ENCODE measurements around the gene CXCL6. TPM values are rescaled to one million over a fixed set of nuclear protein-coding genes. Genes with fewer than 3 reads are reported as not detected.
A peak's percentile ranks its signal among the peaks of the same experiment; 100 is the strongest.

CXCL6 gene
- polyA plus RNA-seq, 1 experiment: 0.43 TPM

DNA sequence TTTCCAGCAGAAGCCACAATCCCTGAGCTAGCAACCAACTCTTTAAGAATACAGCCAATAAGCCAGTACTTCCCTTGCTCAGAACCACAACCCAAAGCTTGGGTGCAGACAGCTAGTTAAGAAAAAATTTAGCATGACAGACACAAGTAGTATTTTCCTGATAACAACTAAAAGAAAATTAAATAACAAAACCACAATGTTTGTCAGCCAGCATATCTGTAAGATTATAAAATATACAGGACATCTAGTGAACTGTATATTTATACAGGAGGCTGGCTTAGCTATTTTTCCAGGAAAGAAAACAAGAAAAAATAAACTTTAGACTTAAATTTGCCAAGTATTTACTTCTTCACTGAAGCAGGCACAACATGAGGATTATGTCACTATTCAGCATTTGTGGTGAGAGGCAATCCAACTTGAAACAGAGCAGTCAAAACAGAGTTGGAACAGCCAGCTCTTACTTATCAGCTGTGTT, 23.2 kb downstream of the CXCL6 start:
- H3K9me3 ChIP-seq (ENCODE audit: control insufficient read depth, insufficient read depth, low read length): peaks cover 4% of the 10 kb centered on the region; the same call in 1 of the 2 replicates
- ChIA-PET CTCF (interaction anchor here (0.6 to 1.7 kb wide), 10 partner anchors 16 to 275 kb away, joined by 3 to 7 read pairs (median 3); partner anchors contain the start of gene CXCL3), POLR2A (interaction anchor here (0.7 to 1.9 kb wide), 11 partner anchors 9 to 249 kb away, joined by 3 to 9 read pairs (median 4); partner anchors contain the start of gene CXCL1)
- TF ChIP-seq, protein P1, sequence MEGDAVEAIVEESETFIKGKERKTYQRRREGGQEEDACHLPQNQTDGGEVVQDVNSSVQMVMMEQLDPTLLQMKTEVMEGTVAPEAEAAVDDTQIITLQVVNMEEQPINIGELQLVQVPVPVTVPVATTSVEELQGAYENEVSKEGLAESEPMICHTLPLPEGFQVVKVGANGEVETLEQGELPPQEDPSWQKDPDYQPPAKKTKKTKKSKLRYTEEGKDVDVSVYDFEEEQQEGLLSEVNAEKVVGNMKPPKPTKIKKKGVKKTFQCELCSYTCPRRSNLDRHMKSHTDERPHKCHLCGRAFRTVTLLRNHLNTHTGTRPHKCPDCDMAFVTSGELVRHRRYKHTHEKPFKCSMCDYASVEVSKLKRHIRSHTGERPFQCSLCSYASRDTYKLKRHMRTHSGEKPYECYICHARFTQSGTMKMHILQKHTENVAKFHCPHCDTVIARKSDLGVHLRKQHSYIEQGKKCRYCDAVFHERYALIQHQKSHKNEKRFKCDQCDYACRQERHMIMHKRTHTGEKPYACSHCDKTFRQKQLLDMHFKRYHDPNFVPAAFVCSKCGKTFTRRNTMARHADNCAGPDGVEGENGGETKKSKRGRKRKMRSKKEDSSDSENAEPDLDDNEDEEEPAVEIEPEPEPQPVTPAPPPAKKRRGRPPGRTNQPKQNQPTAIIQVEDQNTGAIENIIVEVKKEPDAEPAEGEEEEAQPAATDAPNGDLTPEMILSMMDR (IDR thresholded peaks at IDR 0.05; ENCODE audit: low read depth, low read length): no peak
- no peak overlapping the region for H3K4me3 ChIP-seq (ENCODE audit: low read depth, low read length)
- peak; percentile 74 for DNase-seq (ENCODE audit: low read depth, low spot score)
- no peaks in the 10 kb centered on the region for H3K27me3 ChIP-seq (ENCODE audit: control insufficient read depth, insufficient read depth, low read length)
- H3K27ac ChIP-seq (ENCODE audit: low read depth, low read length): no peak overlapping the region

DNA sequence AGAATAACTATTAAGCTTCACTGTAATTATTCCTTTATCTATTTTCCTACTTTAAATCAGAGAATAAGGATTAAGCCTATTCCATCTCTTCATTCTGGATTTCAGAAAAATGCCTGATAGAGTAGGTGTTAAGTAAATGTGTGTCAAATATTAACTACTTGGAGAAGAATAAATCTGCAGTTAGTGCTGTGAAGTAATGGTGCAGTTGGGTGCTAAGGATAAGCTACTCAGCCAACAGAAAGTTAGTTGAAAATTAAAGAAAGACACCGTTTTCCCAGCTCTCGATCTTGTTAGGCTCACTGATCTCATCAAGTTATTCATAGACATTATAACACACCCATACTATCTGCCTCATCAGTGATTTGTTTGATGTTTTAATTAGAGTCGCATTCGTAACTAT, 23.7 kb downstream of the CXCL6 start:
- no peak for DNase-seq (ENCODE audit: low read depth, low spot score)
- Histone ChIP-seq H3K27me3 (ENCODE audit: control insufficient read depth, insufficient read depth, low read length) (no peaks in the 10 kb centered on the region), H3K9me3 (ENCODE audit: control insufficient read depth, insufficient read depth, low read length) (peaks cover 4% of the 10 kb centered on the region; the same call in 1 of the 2 replicates), H3K4me3 (ENCODE audit: low read depth, low read length) (no peak overlapping the region), H3K27ac (ENCODE audit: low read depth, low read length) (no peak overlapping the region)
- ChIA-PET CTCF (interaction anchor here (0.8 to 1.7 kb wide), 5 partner anchors 17 to 198 kb away, joined by 3 to 7 read pairs (median 4); no protein-coding TSS in a partner anchor), POLR2A (interaction anchor here (0.7 to 1.9 kb wide), 10 partner anchors 9 to 249 kb away, joined by 3 to 9 read pairs (median 6); partner anchors contain the start of gene CXCL1)
- TF ChIP-seq, protein P1 (IDR thresholded peaks at IDR 0.05; ENCODE audit: low read depth, low read length): no peak

DNA sequence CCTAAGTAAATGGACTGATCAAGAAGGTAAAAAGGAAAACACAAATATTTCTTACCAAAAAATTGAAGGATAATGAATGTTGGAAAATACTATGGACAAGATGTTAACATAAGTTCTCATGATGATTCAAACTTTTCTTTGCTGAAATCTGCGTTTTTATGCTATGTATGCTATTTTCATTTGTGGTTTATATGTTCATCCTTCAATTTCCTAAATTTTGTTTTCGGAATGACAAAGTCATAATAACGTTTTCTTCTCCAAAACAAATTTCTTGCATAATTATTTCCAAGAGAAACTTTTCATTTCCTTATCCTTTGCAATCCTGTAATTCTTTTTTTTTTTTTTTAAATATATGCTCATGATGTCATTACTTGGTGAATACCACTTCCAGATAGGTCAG, 24.4 kb downstream of the CXCL6 start:
- TF ChIP-seq, protein P1 (IDR thresholded peaks at IDR 0.05; ENCODE audit: low read depth, low read length): no peak
- POLR2A ChIA-PET: interaction anchor here (1.9 kb wide), 1 partner anchor 156 kb away, joined by 7 read pairs; no protein-coding TSS in a partner anchor
- Histone ChIP-seq H3K27ac (ENCODE audit: low read depth, low read length) (no peak overlapping the region), H3K9me3 (ENCODE audit: control insufficient read depth, insufficient read depth, low read length) (peaks cover 4% of the 10 kb centered on the region; the same call in 1 of the 2 replicates), H3K4me3 (ENCODE audit: low read depth, low read length) (no peak overlapping the region), H3K27me3 (ENCODE audit: control insufficient read depth, insufficient read depth, low read length) (no peaks in the 10 kb centered on the region)
- no peak for DNase-seq (ENCODE audit: low read depth, low spot score)
- CTCF ChIA-PET: interaction anchor here (2.2 kb wide), 1 partner anchor 198 kb away, joined by 8 read pairs; no protein-coding TSS in a partner anchor

DNA sequence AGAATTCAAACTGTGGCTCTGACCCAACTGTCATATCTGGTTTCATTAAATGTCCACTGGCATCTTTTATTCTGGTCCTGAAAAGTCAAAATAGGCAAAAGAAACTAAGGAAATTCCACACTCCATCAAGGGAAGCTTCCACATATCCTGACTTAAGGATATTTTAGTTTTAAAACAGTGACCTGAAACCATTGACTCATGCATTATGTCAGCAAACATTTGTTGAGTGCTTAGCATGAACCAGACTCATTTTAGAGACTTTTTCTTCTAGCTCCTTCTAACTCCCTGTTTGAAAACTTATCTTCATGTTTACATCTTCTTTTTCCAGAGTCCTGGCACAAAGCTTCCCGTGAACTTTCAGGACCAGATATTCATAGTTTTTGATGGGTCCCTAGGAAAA, 25.8 kb downstream of the CXCL6 start:
- DNase-seq (ENCODE audit: low read depth, low spot score): no peak
- TF ChIP-seq, protein P1 (IDR thresholded peaks at IDR 0.05; ENCODE audit: low read depth, low read length): no peak
- H3K4me3 ChIP-seq (ENCODE audit: low read depth, low read length): no peak overlapping the region
- ChIA-PET CTCF (interaction anchor here (1.1 to 2.2 kb wide), 2 partner anchors 133 to 200 kb away, joined by 3 to 8 read pairs; no protein-coding TSS in a partner anchor), POLR2A (no interaction called here)
- no peaks in the 10 kb centered on the region for H3K27me3 ChIP-seq (ENCODE audit: control insufficient read depth, insufficient read depth, low read length)
- no peaks in the 10 kb centered on the region for H3K9me3 ChIP-seq (ENCODE audit: control insufficient read depth, insufficient read depth, low read length)
- H3K27ac ChIP-seq (ENCODE audit: low read depth, low read length): no peak overlapping the region

DNA sequence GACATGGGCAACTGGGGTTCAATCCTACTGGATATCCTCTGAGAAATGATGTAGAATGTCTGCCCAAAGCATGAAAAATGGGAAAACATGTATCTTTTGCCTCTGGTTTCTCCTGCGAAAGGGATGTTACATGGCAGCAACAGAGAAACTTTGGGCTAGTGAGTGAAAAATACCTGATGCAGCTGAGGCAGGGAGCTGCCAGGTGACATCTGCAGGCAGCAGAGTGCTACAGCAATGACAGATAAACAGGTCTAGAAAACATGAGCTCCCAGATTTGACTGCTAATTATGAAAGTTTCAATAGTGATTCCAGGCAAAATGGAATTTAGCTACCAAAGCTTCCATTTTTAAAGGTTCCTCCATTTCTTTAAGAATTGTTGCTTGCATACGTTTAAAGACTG, 27.9 kb downstream of the CXCL6 start:
- DNase-seq (ENCODE audit: low read depth, low spot score): no peak
- TF ChIP-seq, protein P1 (IDR thresholded peaks at IDR 0.05; ENCODE audit: low read depth, low read length): peak; percentile 20
- H3K27ac ChIP-seq (ENCODE audit: low read depth, low read length): no peak overlapping the region
- no peaks in the 10 kb centered on the region for H3K9me3 ChIP-seq (ENCODE audit: control insufficient read depth, insufficient read depth, low read length)
- ChIA-PET CTCF (interaction anchor here (0.6 kb wide), 1 partner anchor 513 kb away, joined by 4 read pairs; no protein-coding TSS in a partner anchor), POLR2A (no interaction called here)
- no peaks in the 10 kb centered on the region for H3K27me3 ChIP-seq (ENCODE audit: control insufficient read depth, insufficient read depth, low read length)
- H3K4me3 ChIP-seq (ENCODE audit: low read depth, low read length): no peak overlapping the region

Data from AG04450 (cell line).